GM19395 (cell line): ENCODE results near the gene HELZ.
"Not testable (repeated sequence)": the region's sequence is repeated elsewhere in the genome, so short reads cannot be mapped to it uniquely, and the experiment has no call there.

Experiments used
- ATAC-seq: cut with Tn5 transposase; IDR thresholded peaks from one replicate; pipeline ENCODE4 v1.9.1; 2021; ENCODE audit warnings: mild to moderate bottlenecking, moderate library complexity; ENCODE audit not compliant: unreplicated experiment

HELZ gene

DNA sequence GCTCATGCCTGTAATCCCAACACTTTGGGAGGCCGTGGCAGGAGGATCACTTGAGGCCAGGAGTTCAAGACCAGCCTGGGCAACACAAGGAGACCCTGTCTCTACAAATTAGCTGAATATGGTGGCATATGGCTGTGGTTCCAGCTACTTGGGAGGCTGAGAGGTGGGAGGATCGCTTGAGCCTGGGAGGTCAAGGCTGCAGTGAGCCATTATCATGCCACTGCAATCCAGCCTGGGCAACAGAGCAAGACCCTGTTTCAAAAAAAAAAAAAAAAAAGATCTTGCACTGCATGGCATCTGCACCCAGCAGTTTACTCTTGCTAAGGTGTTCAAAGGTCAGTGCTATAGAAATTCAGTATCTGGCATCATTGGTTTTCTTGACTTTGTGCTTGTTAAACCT lies 26.2 kb upstream of the HELZ start:
- not testable (repeated sequence) for ATAC-seq

- no peak for ATAC-seq
Observed at GRCh38 chr17:67270416-67270815, 25.4 kb upstream of the HELZ start.

DNA sequence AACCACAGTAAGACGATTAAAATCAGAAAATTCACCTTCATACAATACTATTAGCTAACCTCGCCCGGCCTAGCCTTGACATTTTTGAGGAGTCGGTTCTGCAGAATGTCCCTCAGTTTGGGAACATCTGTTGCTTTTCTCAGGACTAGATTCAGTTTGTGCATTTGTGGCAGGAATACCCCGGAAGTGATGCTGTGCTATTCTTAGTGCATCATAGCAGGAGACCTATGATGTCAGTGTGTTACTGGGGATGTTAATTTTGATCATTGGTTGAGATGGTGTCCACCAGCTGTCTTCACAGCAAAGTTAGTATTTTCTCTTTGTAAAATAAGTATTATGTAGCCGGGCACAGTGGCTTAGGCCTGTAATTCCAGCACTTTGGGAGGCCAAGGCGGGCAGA lies 21.5 kb upstream of the HELZ start:
- no peak for ATAC-seq

GRCh38 chr17:67265436-67266019 lies 20.5 kb upstream of the HELZ start:
- no peak for ATAC-seq

DNA sequence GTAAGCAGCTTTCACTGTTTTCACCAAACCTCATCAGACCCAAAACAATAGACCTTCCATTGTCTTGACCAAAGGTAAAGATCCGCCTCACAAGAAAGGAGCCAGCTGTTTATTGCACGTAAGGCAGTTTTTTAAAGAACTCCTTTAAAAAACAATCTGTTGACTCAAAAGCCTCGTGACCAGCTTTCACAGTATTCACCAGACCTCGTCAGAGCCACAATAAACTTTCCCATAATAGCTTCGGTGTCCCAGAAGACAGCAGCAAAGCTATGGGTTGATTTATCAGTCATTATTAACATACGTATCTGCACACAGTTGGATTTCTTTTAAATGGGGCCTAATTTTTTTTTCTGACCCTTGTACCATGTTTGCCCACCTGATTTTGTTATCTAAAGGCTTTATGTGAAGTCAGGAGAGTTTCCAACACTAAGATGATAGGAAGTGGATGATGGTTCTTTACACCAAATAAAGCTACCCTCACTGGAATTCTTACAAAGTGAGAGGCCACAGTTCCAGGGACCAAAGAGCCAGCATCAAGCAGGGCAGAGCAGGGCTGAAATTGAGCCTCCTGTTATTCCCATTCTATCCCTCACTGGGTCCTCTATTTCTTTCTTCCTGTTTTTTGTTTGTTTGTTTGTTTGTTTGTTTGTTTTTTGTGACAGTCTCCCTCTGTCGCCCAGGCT lies 17.6 kb upstream of the HELZ start:
- no peak for ATAC-seq

DNA sequence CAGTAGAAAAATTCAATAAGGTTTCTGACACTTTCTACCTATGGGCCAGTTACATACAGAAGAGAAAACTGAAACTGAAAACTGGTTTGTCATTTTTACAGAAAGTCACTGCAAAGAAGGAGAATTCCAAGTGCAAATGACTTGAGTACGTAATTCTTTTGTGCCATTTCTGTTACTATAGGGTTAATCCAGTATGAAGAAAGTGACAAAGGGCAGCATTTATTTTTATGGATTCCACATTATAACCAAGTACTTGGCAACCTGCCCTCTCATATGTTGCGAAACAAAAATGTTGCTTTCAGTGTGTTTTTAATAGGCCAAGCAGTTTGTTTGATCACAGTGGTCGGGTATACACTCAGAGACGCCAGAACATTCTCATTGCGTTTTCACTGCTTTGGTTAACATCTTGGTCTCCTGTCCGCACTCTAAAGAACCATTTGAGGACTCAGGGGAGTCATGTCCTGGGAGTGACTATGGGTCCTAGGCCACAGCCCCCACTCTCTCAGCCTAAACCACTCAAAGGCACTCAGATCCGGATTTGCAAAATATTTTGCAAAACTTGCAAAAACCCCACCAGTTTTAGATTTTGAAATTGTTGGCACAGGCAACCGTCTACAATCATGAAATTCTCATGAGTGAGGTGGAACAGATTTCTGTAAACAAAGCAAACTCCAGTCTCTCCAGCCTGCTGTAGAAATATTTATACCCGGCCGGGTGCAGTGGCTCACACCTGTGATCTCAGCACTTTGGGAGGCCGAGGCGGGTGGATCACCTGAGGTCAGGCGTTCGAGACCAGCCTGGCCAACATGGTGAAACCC lies 15.4 kb upstream of the HELZ start:
- no peak for ATAC-seq

DNA sequence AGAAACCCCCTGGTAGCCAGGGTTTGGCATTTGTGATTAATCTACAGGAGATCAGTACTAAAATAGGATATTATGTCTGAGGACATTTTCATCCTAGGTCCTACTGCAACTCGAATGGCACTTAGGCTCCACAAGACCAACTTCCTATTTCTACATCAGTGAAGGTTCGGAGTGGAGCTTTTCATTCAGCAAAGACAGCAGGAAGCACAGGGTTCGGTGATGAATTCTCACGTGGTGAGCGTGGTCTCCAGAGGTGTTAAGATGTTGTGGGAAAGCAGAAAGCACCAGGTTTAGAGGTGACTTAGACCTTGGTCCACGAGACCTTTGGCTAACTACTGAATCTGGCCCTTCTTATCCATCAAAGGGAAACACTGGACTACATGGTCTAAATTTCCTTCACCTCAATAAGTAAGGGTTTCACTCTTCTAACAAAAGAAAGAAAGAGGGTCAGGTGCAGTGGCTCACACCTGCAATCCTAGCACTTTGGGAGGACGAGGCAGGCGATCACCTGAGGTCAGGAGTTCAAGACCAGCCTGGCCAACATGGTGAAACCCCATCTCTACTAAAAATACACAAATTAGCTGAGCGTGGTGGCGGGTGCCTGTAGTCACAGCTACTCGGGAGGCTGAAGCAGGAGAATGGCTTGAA lies 13.9 kb upstream of the HELZ start:
- ATAC-seq = no peak

- ATAC-seq = no peak
Observed at GRCh38 chr17:67256075-67256732, 11.2 kb upstream of the HELZ start.

- ATAC-seq = no peak
Observed at GRCh38 chr17:67253384-67253783, 8.4 kb upstream of the HELZ start.

GRCh38 chr17:67251586-67251985 lies 6.6 kb upstream of the HELZ start:
- ATAC-seq = not testable (repeated sequence)

- no peak for ATAC-seq
Observed at GRCh38 chr17:67248291-67248690, 3.3 kb upstream of the HELZ start.

GRCh38 chr17:67247416-67247900 lies 2.5 kb upstream of the HELZ start:
- no peak for ATAC-seq

GRCh38 chr17:67246653-67247415 lies 1.8 kb upstream of the HELZ start:
- ATAC-seq = peak; percentile 55

GRCh38 chr17:67246403-67246652 lies 1.3 kb upstream of the HELZ start:
- ATAC-seq = no peak

DNA sequence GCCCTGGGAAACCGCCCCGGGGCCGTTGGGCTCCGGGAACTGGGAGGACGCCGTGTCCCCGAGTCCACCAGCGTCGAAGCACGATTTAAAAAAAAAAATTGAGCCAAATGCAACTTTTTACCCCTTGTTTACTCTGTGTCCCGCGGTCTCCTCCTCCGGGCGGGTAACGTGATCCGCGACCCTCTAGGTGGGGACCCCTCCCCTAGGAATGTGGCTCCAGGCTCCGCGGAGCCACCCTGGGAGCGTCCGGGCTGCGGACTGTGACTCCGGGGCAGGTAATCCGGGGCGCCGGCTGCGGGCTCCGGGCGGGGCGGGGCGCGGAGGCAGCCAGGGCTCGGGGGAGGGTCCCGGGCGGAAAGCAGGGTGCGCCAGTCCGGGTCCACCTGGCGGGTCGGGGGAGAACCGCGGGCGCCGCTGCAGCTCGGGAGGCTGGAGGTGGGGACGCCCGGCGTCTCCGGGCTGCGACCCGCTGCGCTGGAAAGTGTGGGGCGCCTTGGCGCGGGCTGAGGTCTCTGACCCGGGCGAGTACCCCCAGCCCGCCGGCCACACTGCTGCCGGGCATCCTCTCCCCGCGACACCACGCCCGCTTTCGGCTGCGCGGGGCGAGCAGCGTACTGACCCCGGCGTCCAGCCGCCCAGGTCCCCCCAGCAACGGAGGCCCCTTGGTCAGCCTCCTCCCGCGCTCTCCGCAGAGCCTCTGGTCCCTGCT lies 852 bp upstream of the HELZ start:
- no peak for ATAC-seq

- peak; percentile 23 for ATAC-seq
Observed at GRCh38 chr17:67244431-67245072, 444 bp downstream of the HELZ start.

- no peak for ATAC-seq
Observed at GRCh38 chr17:67243284-67243683, 1.7 kb downstream of the HELZ start.

GRCh38 chr17:67241719-67242341 lies 3.2 kb downstream of the HELZ start:
- no peak for ATAC-seq

GRCh38 chr17:67239597-67239996 lies 5.4 kb downstream of the HELZ start:
- ATAC-seq = no peak
